ENCODE data around the gene DENND5B.

DNA sequence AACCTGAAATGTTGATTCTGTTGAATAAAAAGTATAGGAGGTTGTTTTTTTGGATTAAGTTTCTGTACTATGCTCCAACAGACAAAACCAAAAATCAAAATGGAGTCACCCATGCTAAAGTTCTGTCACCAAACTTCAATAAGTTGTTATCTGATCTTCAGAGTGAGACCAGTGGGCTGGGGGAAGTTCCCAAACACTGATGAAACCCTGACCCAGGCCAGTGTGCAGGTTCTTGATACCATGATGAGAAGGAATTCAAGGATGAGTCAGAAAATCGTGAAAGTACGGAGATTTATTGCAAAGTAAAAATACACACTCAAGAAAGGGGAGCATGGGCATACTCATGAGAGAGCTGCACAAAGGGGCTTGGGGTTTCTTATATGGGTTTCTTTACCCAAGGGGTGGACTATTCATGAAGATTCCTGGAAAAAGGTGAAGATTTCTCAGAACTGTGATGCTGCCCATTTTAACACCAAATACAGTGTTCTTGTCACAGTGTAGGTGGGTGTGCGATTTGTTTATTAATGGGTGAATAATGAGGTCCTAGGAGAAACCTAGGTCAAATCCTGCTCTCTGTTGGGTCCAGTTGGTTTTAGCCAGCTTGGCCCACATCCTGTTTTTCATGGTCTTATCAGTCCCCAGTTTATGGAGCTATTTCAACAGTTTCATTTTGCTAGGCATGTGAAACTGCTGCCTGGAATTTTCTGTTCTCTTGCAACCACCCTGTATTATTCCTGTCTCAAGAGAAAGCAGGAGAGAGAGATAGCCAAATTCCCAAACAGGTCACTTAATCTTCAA is 27.5 kb upstream of the DENND5B start:
- TF ChIP-seq TAF1 (IDR thresholded peaks at IDR 0.05; ENCODE audit: borderline replicate concordance, insufficient read depth, low read length): no peak
- TF ChIP-seq, protein P1, sequence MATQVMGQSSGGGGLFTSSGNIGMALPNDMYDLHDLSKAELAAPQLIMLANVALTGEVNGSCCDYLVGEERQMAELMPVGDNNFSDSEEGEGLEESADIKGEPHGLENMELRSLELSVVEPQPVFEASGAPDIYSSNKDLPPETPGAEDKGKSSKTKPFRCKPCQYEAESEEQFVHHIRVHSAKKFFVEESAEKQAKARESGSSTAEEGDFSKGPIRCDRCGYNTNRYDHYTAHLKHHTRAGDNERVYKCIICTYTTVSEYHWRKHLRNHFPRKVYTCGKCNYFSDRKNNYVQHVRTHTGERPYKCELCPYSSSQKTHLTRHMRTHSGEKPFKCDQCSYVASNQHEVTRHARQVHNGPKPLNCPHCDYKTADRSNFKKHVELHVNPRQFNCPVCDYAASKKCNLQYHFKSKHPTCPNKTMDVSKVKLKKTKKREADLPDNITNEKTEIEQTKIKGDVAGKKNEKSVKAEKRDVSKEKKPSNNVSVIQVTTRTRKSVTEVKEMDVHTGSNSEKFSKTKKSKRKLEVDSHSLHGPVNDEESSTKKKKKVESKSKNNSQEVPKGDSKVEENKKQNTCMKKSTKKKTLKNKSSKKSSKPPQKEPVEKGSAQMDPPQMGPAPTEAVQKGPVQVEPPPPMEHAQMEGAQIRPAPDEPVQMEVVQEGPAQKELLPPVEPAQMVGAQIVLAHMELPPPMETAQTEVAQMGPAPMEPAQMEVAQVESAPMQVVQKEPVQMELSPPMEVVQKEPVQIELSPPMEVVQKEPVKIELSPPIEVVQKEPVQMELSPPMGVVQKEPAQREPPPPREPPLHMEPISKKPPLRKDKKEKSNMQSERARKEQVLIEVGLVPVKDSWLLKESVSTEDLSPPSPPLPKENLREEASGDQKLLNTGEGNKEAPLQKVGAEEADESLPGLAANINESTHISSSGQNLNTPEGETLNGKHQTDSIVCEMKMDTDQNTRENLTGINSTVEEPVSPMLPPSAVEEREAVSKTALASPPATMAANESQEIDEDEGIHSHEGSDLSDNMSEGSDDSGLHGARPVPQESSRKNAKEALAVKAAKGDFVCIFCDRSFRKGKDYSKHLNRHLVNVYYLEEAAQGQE (IDR thresholded peaks at IDR 0.05; ENCODE audit: insufficient read depth in 1 of 2, low read depth in 2 of 2, low read length in 2 of 2): no peak
- no peak for TF ChIP-seq POLR2AphosphoS5 (IDR thresholded peaks at IDR 0.05; ENCODE audit: low read depth, low read length)

Measured in PFSK-1 (cell line).